Dermis blood vessel endothelial cell (primary cell): ENCODE results near the gene PCP4L1. TPM values are rescaled to one million over a fixed set of nuclear protein-coding genes. Genes with fewer than 3 reads are reported as not detected.
"Not testable (repeated sequence)": the region's sequence is repeated elsewhere in the genome, so short reads cannot be mapped to it uniquely, and the experiment has no call there.

Experiments used
- DNase-seq: peaks from one replicate; pipeline ENCODE4 v3.0.0; 2010
- total RNA-seq: library from RNA; depleted of rRNA; stranded (reverse); fragments of >200 nt; gene quantifications from 2 replicates; pipeline ENCODE4 v1.2.3, GENCODE V29; 2014

The PCP4L1 gene
- total RNA-seq, 1 donor from 2014 or later, result not detected

- not testable (repeated sequence) for DNase-seq
These were observed 57.5 kb downstream of the PCP4L1 start for GRCh38 chr1:161315841-161316674.

- no peak for DNase-seq
These were observed 65.5 kb downstream of the PCP4L1 start for GRCh38 chr1:161324020-161324419.

GRCh38 chr1:161330346-161330745 lies 71.8 kb downstream of the PCP4L1 start:
- no peak for DNase-seq

GRCh38 chr1:161333166-161333565 lies 74.6 kb downstream of the PCP4L1 start:
- no peak for DNase-seq

Other genes with a start within 250 kb of the PCP4L1 start
- gene F11R, start 237.6 kb upstream of the PCP4L1 start, total RNA-seq, result 304 and 318 TPM in 2 replicates
- gene TSTD1, start 219.8 kb upstream of the PCP4L1 start, total RNA-seq, result 1.4 and 6.8 TPM in 2 replicates
- 94.3 and 125 TPM in 2 replicates for gene USF1, start 212.8 kb upstream of the PCP4L1 start, total RNA-seq
- gene ARHGAP30, start 188.9 kb upstream of the PCP4L1 start, total RNA-seq, result not detected in 2 replicates
- 0.17 and 0.28 TPM in 2 replicates for gene NECTIN4, start 169.2 kb upstream of the PCP4L1 start, total RNA-seq
- gene KLHDC9, start 160.4 kb upstream of the PCP4L1 start, total RNA-seq, result 0.93 and 1.5 TPM in 2 replicates
- 30.2 and 42.7 TPM in 2 replicates for gene PFDN2, start 140.7 kb upstream of the PCP4L1 start, total RNA-seq
- gene NIT1, start 140.6 kb upstream of the PCP4L1 start, total RNA-seq, result 11.6 and 17.5 TPM in 2 replicates
- gene DEDD, start 126.1 kb upstream of the PCP4L1 start, total RNA-seq, result 39.1 and 64.8 TPM in 2 replicates
- gene UFC1, start 104.8 kb upstream of the PCP4L1 start, total RNA-seq, result 119 and 134 TPM in 2 replicates
- gene USP21, start 99.2 kb upstream of the PCP4L1 start, total RNA-seq, result 5.4 and 12.8 TPM in 2 replicates
- 14.9 and 18.0 TPM in 2 replicates for gene PPOX, start 92.3 kb upstream of the PCP4L1 start, total RNA-seq
- gene B4GALT3, start 81.2 kb upstream of the PCP4L1 start, total RNA-seq, result 24.8 and 44.1 TPM in 2 replicates
- 19.7 and 38.9 TPM in 2 replicates for gene ADAMTS4, start 59.7 kb upstream of the PCP4L1 start, total RNA-seq
- gene NDUFS2, start 56.4 kb upstream of the PCP4L1 start, total RNA-seq, result 154 and 208 TPM in 2 replicates
- gene FCER1G, start 43.5 kb upstream of the PCP4L1 start, total RNA-seq, result 0.19 TPM in 1 of 2 replicates, not detected in the other
- gene APOA2, start 35.1 kb upstream of the PCP4L1 start, total RNA-seq, result not detected in 2 replicates
- 14.8 and 23.6 TPM in 2 replicates for gene TOMM40L, start 32.7 kb upstream of the PCP4L1 start, total RNA-seq
- gene NR1I3, start 20.5 kb upstream of the PCP4L1 start, total RNA-seq, result not detected in 2 replicates
- 0.68 and 1.0 TPM in 2 replicates for gene MPZ, start 51.2 kb downstream of the PCP4L1 start, total RNA-seq
- gene SDHC, start 55.6 kb downstream of the PCP4L1 start, total RNA-seq, result 20.1 and 34.2 TPM in 2 replicates
- gene CFAP126, start 109.1 kb downstream of the PCP4L1 start, total RNA-seq, result not detected in 2 replicates
- 0.37 and 0.85 TPM in 2 replicates for gene FCGR2A, start 246.7 kb downstream of the PCP4L1 start, total RNA-seq